ENCODE measurements around the gene THOP1. TPM values are rescaled to one million over a fixed set of nuclear protein-coding genes. Genes with fewer than 3 reads are reported as not detected.

THOP1 gene
- total RNA-seq, 1 donor from 2014 or later: 45.2 TPM

GRCh38 chr19:2782936-2783780, 2.1 kb upstream of the THOP1 start, which contains the start of gene SGTA:
Gene SGTA (minus strand): TSS chr19:2783273. CDS start chr19:2769068, 14,205 bp downstream.
- Mint-ChIP-seq H3K4me1 (ENCODE audit: unreplicated experiment) (peaks cover 40% of the 10 kb centered on the region), H3K9me3 (ENCODE audit: unreplicated experiment) (no peaks in the 10 kb centered on the region), H3K4me3 (ENCODE audit: unreplicated experiment) (peak within 1 kb of the TSS; percentile 84), H3K36me3 (ENCODE audit: unreplicated experiment) (no peaks in the 10 kb centered on the region), H3K27ac (ENCODE audit: unreplicated experiment) (peak within 1 kb of the TSS; percentile 98), H3K27me3 (ENCODE audit: unreplicated experiment) (no peaks in the 10 kb centered on the region)
- peak; percentile 50 for TF ChIP-seq CTCF (IDR thresholded peaks at IDR 0.05)
- DNase-seq (ENCODE audit: extremely low spot score, unreplicated experiment): peak; percentile 99

GRCh38 chr19:2783781-2784145, 1.5 kb upstream of the THOP1 start:
- Mint-ChIP-seq H3K4me1 (ENCODE audit: unreplicated experiment) (peaks cover 40% of the 10 kb centered on the region), H3K27me3 (ENCODE audit: unreplicated experiment) (no peaks in the 10 kb centered on the region), H3K27ac (ENCODE audit: unreplicated experiment) (peak overlapping the region; percentile 98), H3K36me3 (ENCODE audit: unreplicated experiment) (no peaks in the 10 kb centered on the region), H3K4me3 (ENCODE audit: unreplicated experiment) (peak overlapping the region; percentile 84), H3K9me3 (ENCODE audit: unreplicated experiment) (no peaks in the 10 kb centered on the region)
- no peak for DNase-seq (ENCODE audit: extremely low spot score, unreplicated experiment)
- TF ChIP-seq CTCF (IDR thresholded peaks at IDR 0.05): no peak

- no peak for DNase-seq (ENCODE audit: extremely low spot score, unreplicated experiment)
- Mint-ChIP-seq H3K27me3 (ENCODE audit: unreplicated experiment) (no peaks in the 10 kb centered on the region), H3K36me3 (ENCODE audit: unreplicated experiment) (no peaks in the 10 kb centered on the region), H3K4me1 (ENCODE audit: unreplicated experiment) (peaks cover 23% of the 10 kb centered on the region), H3K27ac (ENCODE audit: unreplicated experiment) (no peak overlapping the region), H3K9me3 (ENCODE audit: unreplicated experiment) (no peaks in the 10 kb centered on the region), H3K4me3 (ENCODE audit: unreplicated experiment) (peak overlapping the region; percentile 47)
- TF ChIP-seq CTCF (IDR thresholded peaks at IDR 0.05): no peak
Observed at GRCh38 chr19:2787115-2787514, 1.8 kb downstream of the THOP1 start.

- no peaks in the 10 kb centered on the region for H3K36me3 Mint-ChIP-seq (ENCODE audit: unreplicated experiment)
- no peaks in the 10 kb centered on the region for H3K9me3 Mint-ChIP-seq (ENCODE audit: unreplicated experiment)
- no peak for TF ChIP-seq CTCF (IDR thresholded peaks at IDR 0.05)
- no peak overlapping the region for H3K4me3 Mint-ChIP-seq (ENCODE audit: unreplicated experiment)
- peaks cover 18% of the 10 kb centered on the region for H3K4me1 Mint-ChIP-seq (ENCODE audit: unreplicated experiment)
- DNase-seq (ENCODE audit: extremely low spot score, unreplicated experiment): no peak
- H3K27ac Mint-ChIP-seq (ENCODE audit: unreplicated experiment): no peak overlapping the region
- H3K27me3 Mint-ChIP-seq (ENCODE audit: unreplicated experiment): no peaks in the 10 kb centered on the region
Observed at GRCh38 chr19:2788237-2788636, 2.9 kb downstream of the THOP1 start.

- Mint-ChIP-seq H3K9me3 (ENCODE audit: unreplicated experiment) (no peaks in the 10 kb centered on the region), H3K27me3 (ENCODE audit: unreplicated experiment) (no peaks in the 10 kb centered on the region), H3K4me3 (ENCODE audit: unreplicated experiment) (no peak overlapping the region), H3K27ac (ENCODE audit: unreplicated experiment) (no peak overlapping the region), H3K4me1 (ENCODE audit: unreplicated experiment) (peaks cover 8% of the 10 kb centered on the region), H3K36me3 (ENCODE audit: unreplicated experiment) (peaks cover 2% of the 10 kb centered on the region)
- TF ChIP-seq CTCF (IDR thresholded peaks at IDR 0.05): no peak
- no peak for DNase-seq (ENCODE audit: extremely low spot score, unreplicated experiment)
Observed at GRCh38 chr19:2790194-2790556, 4.9 kb downstream of the THOP1 start.
